NOMO-1 treated with DMSO at 0.1 percent for 48 hours (cell line): ENCODE data around the gene CTNND2.
"Not testable (repeated sequence)": the region's sequence is repeated elsewhere in the genome, so short reads cannot be mapped to it uniquely, and the experiment has no call there.

Source experiments
- DNase-seq: peaks from one replicate; lab custom pipeline; 2025; ENCODE audit not compliant: unreplicated experiment; lab: John Stamatoyannopoulos, UW

CTNND2 gene

DNA sequence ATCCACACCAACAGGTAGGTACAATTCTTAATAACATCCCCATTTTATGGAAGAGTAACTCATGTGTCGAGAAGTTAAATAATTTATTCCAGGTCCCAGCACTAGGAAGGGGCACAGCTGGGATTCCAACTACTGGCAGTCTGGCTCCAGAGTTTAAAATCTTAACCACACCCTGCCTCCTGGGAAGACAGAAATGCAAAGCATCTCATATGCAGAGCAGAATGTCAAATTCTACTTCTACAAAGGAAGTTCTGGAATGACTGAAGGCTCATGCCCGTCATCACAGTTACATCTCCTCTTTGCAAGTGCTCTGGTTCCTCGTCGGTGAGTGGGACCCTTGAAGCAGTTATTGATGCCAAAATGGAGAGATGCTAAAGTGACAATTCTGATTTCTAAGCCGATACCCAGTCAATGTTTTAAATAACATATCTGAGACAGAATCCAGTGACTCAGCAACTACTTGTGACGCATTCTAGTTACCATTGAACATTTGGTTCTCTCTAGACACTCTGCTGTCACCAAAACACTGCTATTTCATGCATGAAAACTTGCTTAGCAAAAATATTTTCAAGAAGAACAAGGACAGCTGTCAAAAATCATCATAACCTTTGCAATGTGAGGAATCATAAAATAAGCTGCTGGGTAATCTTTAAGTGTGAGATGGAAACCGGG is 412.7 kb downstream of the CTNND2 start:
- DNase-seq, result no peak

DNA sequence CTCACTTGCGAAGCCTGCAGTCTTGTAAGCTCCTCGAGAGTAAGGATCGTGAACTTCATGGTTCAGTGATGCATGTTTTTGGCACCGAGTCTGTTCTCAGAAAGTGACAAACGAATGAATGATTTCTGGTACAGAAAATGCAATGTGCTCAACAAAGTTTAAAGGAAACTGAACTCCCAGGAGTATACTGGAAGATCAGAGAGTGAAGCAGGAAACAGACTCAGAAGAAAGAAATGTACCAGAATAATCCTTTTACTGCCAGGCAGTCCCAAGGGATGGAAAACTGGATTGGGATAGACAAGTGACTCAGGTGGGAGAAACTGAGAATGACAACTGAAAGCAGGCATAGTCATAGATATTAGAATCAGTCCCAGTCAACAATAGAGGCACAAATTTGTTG is 420.6 kb downstream of the CTNND2 start:
- DNase-seq, result no peak

DNA sequence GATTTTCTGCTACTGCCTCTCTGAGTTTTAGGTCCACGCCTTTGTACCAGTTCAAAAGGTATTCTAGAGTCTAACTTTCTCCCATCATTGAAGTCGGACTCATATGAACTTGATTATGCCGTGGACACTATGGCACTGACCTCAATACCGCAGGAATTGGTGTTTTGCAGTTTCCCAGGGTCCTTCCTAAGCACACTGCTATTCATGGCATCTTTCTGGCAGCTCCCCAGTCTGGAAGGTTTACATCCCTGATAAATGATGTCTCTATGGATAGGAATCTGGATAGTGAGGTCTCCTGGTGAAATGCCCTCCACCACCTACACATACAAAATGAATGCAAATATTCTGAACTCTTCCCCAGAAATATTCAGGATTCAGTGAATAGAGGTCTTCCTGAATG is 422.2 kb downstream of the CTNND2 start:
- no peak for DNase-seq

DNA sequence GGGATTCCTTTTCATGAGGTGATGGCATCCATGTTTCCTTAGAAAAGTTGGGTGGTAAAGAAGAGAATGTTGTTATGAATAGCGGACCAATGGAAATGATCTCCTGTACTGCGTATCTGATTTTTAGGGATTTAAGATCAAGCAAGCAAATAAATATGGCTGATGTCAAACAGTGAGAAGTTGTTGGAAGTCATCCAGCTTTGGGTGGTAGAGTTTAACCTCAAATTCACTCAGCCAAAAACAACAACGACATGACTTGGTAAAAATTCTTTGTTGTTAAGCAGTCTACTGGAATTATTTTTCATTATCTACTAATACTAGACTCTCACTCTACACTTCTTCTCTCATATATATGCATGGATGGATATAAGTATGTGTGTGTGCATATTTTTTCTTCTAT is 426.5 kb downstream of the CTNND2 start:
- no peak for DNase-seq

DNA sequence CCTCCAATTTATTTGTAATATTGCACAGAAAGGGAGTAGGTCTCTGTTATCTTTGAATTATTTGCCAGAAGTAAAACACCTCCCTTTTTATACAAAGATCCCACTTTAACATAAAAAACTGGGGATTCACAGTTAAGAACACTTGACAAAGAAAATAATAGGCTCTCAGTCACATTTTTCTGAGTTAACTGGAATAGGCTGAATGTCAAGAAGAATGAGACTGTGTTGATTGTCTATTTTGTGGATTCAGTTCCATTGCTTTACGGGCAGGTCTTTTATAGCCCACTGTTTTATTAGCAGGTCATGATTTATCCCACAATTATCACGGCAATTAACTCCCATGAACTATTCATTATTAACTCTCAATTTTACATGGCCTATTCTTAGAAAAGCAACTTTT is 427.4 kb downstream of the CTNND2 start:
- no peak for DNase-seq

DNA sequence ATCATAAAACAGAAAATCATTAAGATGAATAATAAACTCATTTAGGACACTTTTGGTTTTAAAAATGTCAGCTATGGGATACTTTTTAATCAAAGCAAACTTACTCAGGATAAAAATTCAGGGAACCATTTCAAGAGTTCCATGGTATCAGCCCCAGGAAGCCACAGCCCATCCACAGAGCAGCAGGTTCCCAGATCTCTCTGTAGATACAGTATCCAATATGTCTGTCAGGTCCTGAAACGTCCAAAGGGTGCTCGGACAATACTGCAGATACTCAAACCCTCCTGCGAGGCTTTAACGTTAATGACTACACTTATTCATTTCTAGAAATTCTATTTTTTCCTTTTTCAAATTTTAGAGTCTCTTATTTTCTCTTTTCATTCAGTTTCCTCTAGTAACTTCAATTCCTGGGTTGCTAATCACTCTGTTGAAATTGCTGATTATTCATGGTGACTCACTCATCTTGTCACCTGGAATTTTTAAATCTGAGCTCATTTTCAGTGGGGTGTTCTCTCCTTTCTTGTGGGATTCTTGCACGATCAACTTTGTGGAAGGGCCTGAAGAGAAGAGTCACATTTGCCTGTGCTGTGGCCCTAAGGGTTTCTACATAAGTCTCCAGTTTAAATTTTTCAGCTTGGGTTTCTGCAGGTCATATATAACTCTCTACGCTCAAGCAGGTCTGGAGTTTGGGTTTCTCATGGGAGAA is 435.8 kb downstream of the CTNND2 start:
- no peak for DNase-seq

DNA sequence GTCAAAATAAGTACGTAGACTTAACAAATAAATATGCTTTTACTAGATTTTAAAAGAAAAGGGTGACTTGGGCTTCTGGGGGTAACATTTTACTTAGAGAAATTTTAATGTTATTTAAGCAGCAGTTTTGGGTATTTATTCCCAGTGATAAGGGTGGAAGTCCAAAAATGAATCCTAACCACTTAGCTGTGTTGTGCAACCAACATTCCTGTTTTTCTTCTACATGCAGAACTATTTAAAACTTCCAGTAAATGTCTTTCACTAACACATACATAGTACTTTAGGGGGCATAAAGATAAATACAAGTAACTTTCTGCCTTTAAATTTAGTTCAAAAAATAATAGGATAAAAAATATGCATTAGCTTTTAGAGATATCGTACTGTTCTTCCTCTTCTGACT is 436.7 kb downstream of the CTNND2 start:
- DNase-seq, result no peak

DNA sequence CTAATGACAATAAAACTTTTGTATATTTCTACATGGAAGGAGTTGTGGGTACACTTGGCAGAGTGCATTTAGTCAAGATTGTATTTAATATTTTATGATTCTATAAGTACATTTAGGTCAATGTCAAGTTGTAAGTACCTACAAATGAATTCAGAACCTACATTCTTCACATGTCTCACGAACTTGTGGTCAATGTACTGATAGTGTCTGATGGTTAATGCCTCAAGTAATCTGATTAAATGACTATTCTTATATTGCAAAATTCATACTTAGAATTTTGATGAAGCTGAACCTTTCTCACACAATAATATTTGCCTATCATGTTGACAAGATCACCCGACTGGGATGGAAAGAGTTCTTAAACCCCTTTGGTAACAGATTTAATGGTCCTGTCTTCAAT is 444.5 kb downstream of the CTNND2 start:
- no peak for DNase-seq

DNA sequence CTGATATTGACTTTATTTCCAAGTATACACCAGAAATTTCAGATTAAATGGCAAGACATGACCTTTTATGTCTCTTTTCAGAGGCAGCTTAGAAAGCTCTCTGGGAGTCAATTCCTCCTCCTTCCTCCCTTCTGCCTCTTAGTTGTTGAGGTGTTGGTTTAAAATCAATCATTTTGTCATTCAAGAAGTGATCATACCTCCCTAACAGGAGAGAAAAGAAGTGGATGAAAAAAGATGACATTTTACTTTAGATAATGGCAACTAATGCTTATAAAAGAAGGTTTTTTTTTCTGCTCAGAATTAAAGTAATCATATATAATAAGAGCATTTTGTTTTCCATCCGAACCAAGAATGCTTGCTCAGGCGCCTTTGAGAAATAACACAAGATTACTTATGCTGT is 448.7 kb downstream of the CTNND2 start:
- no peak for DNase-seq

DNA sequence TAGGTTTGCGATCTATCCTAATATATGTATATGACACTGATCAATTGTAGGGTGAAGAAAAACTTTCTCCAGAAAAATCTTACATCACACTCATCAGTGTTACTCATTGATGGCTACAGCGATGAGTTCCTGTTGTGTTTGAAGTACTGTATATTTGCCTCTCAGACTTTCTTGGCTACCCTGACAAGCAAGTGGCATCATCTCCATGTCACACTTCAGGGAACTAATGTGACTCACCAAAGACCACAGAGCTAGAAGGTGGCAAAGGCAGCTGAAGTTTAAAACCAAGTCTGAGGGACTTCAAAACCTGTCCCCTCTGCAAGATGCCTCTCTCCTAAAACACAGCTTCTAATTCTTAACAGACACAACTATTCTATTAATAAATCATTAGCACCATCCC is 451.4 kb downstream of the CTNND2 start:
- DNase-seq, result no peak

DNA sequence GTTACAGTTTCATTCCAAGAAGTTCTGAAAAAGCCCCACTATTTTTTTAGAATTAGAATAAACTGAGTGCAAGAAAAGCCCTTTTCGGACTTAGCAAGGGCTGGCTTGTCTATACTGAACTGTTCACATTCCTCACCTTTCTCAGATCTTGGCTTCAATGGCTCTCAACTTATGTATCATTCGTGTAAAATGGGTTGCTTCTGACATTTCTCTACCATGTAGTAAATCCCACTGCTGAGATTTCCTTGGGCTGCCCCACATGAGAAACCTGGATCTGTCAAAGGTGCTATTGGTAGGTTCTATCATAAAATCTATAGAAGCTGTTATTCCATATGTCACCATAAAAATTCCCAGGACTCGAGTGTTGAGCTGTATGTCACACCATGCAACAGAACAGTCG is 454.3 kb downstream of the CTNND2 start:
- no peak for DNase-seq

DNA sequence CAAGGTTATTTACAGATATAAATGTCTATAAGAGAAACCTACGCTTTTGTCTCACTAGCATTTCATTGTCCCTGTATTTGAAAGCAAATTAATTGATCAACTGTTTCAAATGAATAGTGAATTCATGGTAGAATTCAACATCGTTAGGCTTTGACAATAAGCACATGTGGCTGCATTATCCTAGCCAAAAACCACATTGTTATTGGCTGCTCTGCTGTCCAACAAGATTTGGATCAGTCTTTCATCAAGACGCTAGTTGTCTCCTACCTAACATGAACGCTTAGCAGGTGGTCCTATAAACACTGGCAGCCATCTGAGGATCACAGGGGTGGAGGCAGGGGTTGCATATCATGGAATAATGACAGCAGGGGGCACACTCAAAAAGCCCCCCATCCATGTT is 455.0 kb downstream of the CTNND2 start:
- DNase-seq, result no peak

DNA sequence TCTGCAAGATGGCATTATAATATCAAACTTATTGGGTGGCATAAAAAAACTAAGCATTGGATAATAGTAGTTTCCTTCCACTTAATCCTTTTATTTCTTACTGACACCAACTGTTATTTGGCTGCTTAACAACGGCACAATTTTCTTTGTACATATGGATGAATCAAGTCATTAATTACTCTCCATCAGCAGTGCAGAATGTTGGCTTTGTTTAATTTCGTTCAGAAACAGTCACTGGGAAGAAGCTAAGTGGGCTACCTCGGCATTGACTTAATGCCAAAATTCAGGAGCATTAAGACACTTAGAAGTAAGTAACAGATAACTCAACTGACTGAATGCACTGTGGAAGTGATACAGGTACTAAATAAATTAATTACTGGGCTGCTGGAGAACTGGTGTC is 460.4 kb downstream of the CTNND2 start:
- no peak for DNase-seq

DNA sequence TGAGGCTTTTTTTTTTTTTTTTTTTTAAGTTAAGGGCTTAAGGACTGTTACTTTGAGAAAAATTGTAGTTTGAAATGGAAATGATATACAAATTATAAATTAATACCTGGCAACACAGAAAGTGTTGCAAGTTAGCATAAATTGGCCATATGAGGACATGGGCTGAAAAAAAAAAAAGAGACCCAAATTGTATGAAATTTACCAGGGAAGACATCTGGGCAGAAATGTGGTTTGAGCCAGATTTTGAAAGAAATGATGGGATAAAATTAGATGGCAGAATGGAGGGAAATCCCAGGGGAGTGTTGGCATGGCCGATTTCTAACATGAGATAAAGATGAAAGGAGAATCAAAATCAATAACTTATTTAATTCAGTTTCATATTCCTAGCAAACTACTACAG is 472.1 kb downstream of the CTNND2 start:
- DNase-seq, result no peak

DNA sequence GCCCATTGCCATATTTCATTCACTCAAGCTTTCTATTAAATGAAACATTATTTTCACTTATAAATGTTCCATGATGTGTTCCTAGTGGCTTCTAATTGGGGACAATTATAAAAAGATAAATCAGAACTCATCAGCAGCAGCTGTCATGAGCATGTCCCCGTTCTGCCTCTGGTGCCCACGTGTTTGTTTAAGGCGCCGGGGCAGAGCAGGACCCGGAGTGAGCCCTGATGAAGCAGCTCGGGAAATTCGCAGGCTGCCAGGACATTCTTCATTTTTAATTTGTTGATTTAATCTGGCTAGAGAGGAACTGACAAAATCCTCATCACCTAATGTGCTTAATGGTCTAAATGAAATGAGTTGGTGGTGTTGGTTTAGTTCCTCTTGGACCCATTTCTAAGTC is 475.0 kb downstream of the CTNND2 start:
- no peak for DNase-seq

DNA sequence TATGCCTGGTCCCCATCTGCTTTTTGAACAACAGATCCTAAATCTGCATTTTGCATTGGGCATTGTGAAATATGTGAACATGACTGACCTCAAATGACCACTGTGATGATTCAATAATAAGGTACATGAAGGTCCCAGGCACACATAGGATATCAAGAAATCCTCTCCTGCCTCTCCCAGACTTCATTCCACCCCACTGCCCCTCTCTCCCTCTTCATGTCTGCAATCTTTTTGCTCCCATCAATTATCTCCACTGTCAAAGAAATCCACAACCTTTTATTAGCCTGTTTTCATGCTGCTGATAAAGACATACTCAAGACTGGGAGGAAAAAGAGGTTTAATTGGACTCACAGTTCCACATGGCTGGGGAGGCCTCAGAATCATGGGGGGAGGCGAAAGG is 476.7 kb downstream of the CTNND2 start:
- no peak for DNase-seq

DNA sequence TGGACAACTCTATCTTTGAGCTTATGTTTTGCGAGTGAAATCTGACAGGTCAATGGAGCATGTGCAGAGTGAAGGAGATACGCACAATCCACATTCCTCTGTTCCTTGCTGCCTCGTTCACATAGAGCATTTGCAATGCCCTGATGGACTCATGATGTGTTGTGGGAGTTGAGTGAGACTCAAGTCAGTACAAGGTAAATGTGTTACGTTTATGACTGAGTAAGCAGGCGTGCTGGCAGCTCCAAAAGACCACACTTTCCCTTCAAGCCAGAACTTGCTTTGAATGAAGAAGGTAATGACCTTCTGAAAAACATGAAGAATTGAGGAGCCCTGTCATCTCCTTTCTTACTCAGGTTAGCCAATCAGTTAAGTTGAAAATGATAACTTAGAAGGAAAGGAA is 477.8 kb downstream of the CTNND2 start:
- no peak for DNase-seq

DNA sequence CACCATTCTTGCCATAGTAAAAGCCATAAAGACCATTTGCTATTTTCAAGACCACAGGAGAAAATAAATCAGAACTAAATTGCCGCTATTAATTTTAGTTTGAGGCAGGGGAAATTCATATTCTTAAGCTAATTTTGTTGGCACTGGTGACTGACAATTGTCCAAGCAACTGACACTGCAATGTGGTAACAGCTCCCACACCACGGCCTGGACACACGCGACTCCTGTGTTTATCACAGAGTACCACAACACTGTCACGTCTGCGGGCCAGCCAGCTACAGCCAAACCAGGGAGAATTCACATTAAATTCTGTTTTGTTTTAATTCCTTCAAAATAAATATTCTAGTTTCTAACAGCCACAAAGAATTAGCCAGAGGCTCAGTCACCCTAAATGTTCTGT is 481.9 kb downstream of the CTNND2 start:
- no peak for DNase-seq

DNA sequence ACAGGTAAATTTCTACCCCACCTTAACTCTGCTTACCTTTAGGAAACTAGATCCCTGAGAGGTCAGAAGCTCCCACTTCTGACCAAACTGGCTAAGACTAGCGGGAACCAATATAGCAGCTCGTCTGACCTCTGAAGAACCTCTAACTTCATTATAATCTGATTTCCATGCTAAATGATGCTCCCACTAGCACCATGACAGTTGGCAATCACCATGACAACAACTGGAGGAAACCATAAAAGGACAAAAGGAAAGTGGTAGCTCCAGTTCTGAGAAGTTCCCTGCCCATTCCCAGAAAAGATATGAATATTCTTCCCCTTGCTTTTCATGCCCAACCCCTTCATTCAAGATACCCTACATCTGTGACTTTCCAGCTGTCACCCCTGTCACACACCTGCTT is 483.3 kb downstream of the CTNND2 start:
- DNase-seq, result no peak

DNA sequence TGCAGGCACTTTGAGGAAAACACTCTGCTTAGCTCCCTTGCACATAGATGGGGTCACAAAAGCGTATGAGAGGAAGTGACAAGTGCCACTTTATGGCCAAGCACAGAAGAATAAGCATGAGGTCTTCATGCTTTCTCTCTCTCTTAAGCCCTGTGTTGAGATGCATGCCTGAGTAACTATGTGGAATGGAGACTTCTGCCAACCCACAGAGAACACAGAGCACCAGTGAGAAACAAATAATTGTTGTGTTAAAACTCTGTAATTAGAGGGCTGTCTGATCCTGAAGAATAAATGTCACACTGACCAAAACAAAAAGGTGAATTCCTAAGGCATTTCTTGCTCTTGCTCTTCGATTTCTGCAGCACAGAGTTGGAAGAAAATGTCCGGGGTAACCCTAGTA is 488.5 kb downstream of the CTNND2 start:
- no peak for DNase-seq

DNA sequence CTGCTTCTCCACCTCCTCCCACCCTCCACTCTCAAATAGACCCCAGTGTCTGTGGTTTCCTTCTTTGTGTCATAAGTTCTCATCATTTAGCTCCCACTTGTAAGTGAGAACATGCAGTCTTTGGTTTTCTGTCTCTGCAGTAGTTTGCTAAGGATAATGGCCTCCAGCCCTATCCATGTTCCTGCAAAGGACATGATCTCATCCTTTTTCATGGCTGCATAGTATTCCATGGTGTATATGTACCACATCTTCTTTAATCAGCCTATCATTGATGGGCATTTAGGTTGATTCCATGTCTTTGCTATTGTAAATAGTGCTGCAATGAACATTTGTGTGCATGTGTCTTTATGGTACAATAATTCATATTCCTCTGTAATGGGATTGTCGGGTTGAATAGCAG is 489.5 kb downstream of the CTNND2 start:
- not testable (repeated sequence) for DNase-seq

DNA sequence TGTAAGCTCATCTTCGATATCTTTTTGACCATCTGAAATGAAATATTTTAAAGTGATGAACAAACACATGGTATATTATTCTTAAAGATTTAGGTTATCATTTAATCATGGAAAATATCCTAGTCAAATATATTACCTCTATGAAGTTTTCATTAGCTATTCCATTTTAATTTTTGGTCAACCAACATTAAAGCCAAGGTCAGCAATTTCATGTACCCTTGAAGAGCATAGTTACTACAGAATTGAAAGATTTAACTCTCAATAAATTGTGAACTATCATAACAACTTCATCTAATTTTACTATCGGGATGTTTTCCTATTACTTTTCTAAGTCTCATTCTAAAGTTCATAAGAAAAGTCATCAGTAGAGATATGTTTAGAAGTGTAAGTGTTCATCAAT is 492.6 kb downstream of the CTNND2 start:
- DNase-seq, result no peak

DNA sequence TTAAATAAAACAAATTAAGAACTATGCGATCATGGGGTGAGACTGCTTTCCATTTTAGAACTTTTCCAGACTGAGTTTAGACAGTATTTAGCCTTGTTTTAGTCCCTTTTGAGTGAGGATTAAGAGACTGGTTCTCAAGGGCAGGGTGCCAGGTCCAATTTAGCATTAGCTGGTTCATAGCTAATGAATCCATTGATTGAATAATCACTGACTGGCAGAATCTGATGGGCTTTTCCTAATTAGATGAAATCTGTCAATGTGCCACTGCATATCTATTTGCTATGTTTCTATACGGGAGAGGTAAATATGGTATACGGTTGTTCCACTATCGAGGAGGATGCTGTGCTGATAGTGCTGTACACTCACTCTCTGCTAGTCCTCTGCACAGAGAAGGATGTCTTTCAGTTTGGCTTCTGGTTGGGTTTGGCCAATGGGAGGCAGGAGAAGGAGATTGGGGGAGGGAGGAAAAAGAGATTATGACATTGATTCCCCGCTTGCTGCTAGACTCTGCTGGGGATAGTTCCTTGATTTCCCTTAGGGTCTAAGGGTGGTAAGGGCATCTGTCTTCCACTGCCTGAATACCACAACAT is 496.6 kb downstream of the CTNND2 start:
- no peak for DNase-seq
